ENCODE data around the gene ZFP28. TPM values are rescaled to one million over a fixed set of nuclear protein-coding genes. Genes with fewer than 3 reads are reported as not detected.
A peak's percentile ranks its signal among the peaks of the same experiment; 100 is the strongest.

The ZFP28 gene
- total RNA-seq, 2 experiments from 2014 or later = not detected

GRCh38 chr19:56567274-56568120 is 28.7 kb downstream of the ZFP28 start, which contains the start of gene ZNF470:
TSS of gene ZNF470 (plus strand) at chr19:56567468. CDS start at chr19:56570312, 2,844 bp downstream.
- Histone ChIP-seq H4K20me1 (ENCODE audit: insufficient read depth, low read length) (no peaks in the 10 kb centered on the region), H3K4me2 (ENCODE audit: low read length) (peak within 1 kb of the TSS; percentile 55), H3K9me3 (ENCODE audit: low read length) (peaks cover 14% of the 10 kb centered on the region), H3K27ac (ENCODE audit: low read depth, low read length, poor library complexity, severe bottlenecking) (no peak within 1 kb of the TSS), H3K36me3 (ENCODE audit: insufficient read depth, low read length) (no peaks in the 10 kb centered on the region), H3K4me3 (ENCODE audit: low read depth, low read length, poor library complexity, severe bottlenecking) (peak within 1 kb of the TSS; percentile 76), H3K9me2 (ENCODE audit: insufficient read depth, low read length) (no peaks in the 10 kb centered on the region), H3K4me1 (ENCODE audit: insufficient read depth, low read length, poor library complexity, severe bottlenecking) (no peaks in the 10 kb centered on the region), H2AFZ (ENCODE audit: low read length) (peak within 1 kb of the TSS; percentile 97), H3K79me2 (ENCODE audit: insufficient read depth, low read depth, low read length) (no peaks in the 10 kb centered on the region)
- POLR2A ChIA-PET = no interaction called here
- DNase-seq (ENCODE audit: low spot score) = peak; percentile 80
- no TSS peak for BruUV-seq (replicated peaks)
- CTCF ChIA-PET (ENCODE audit: unreplicated experiment) = no interaction called here
- TF ChIP-seq CTCF (conservative IDR thresholded peaks at IDR 0.05; ENCODE audit: low read length) = no peak
- intact Hi-C loops (cut with micrococcal nuclease; ENCODE audit: unreplicated experiment) = no loop called here

- Histone ChIP-seq H3K36me3 (ENCODE audit: insufficient read depth, low read length) (no peaks in the 10 kb centered on the region), H3K79me2 (ENCODE audit: insufficient read depth, low read depth, low read length) (no peaks in the 10 kb centered on the region), H3K9me3 (ENCODE audit: low read length) (peaks cover 26% of the 10 kb centered on the region), H2AFZ (ENCODE audit: low read length) (no peak overlapping the region), H4K20me1 (ENCODE audit: insufficient read depth, low read length) (no peaks in the 10 kb centered on the region), H3K4me2 (ENCODE audit: low read length) (no peak overlapping the region), H3K9me2 (ENCODE audit: insufficient read depth, low read length) (no peaks in the 10 kb centered on the region), H3K27ac (ENCODE audit: low read depth, low read length, poor library complexity, severe bottlenecking) (no peak overlapping the region), H3K4me3 (ENCODE audit: low read depth, low read length, poor library complexity, severe bottlenecking) (no peak overlapping the region), H3K4me1 (ENCODE audit: insufficient read depth, low read length, poor library complexity, severe bottlenecking) (no peaks in the 10 kb centered on the region)
- ChIA-PET CTCF (ENCODE audit: unreplicated experiment) (no interaction called here), POLR2A (no interaction called here)
- no peak for TF ChIP-seq EZH2phosphoT487 (IDR thresholded peaks at IDR 0.05; ENCODE audit: borderline replicate concordance, low read depth, low read length)
- no peak for TF ChIP-seq CTCF (conservative IDR thresholded peaks at IDR 0.05; ENCODE audit: low read length)
- no peak for DNase-seq (ENCODE audit: low spot score)
- no TSS peak for BruUV-seq (replicated peaks)
- intact Hi-C loops (cut with micrococcal nuclease; ENCODE audit: unreplicated experiment) = no loop called here
These were observed 33.8 kb downstream of the ZFP28 start for GRCh38 chr19:56572589-56572988.

GRCh38 chr19:56573914-56574313 is 35.2 kb downstream of the ZFP28 start:
- H3K9me3 ChIP-seq (ENCODE audit: low read length) = peaks cover 27% of the 10 kb centered on the region
- H4K20me1 ChIP-seq (ENCODE audit: insufficient read depth, low read length) = no peaks in the 10 kb centered on the region
- H3K4me3 ChIP-seq (ENCODE audit: low read depth, low read length, poor library complexity, severe bottlenecking) = no peak overlapping the region
- no peak overlapping the region for H2AFZ ChIP-seq (ENCODE audit: low read length)
- BruUV-seq (replicated peaks) = no TSS peak
- no peak overlapping the region for H3K27ac ChIP-seq (ENCODE audit: low read depth, low read length, poor library complexity, severe bottlenecking)
- no peaks in the 10 kb centered on the region for H3K4me1 ChIP-seq (ENCODE audit: insufficient read depth, low read length, poor library complexity, severe bottlenecking)
- no peak overlapping the region for H3K4me2 ChIP-seq (ENCODE audit: low read length)
- ChIA-PET POLR2A (no interaction called here), CTCF (ENCODE audit: unreplicated experiment) (no interaction called here)
- intact Hi-C loops (cut with micrococcal nuclease; ENCODE audit: unreplicated experiment) = no loop called here
- H3K79me2 ChIP-seq (ENCODE audit: insufficient read depth, low read depth, low read length) = no peaks in the 10 kb centered on the region
- no peaks in the 10 kb centered on the region for H3K9me2 ChIP-seq (ENCODE audit: insufficient read depth, low read length)
- DNase-seq (ENCODE audit: low spot score) = no peak
- H3K36me3 ChIP-seq (ENCODE audit: insufficient read depth, low read length) = no peaks in the 10 kb centered on the region
- TF ChIP-seq EZH2phosphoT487 (IDR thresholded peaks at IDR 0.05; ENCODE audit: borderline replicate concordance, low read depth, low read length) (no peak), CTCF (conservative IDR thresholded peaks at IDR 0.05; ENCODE audit: low read length) (no peak)
